ENCODE data around the gene SPATA22.
"Not testable (repeated sequence)": the region's sequence is repeated elsewhere in the genome, so short reads cannot be mapped to it uniquely, and the experiment has no call there.

Gene SPATA22, protein sequence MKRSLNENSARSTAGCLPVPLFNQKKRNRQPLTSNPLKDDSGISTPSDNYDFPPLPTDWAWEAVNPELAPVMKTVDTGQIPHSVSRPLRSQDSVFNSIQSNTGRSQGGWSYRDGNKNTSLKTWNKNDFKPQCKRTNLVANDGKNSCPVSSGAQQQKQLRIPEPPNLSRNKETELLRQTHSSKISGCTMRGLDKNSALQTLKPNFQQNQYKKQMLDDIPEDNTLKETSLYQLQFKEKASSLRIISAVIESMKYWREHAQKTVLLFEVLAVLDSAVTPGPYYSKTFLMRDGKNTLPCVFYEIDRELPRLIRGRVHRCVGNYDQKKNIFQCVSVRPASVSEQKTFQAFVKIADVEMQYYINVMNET

GRCh38 chr17:3471599-3471998, at the start of gene SPATA22:
Gene SPATA22 (minus strand): TSS chr17:3471819. CDS start chr17:3469325, 2,494 bp downstream.
- DNase-seq: no peak

GRCh38 chr17:3519472-3519871, 47.9 kb upstream of the SPATA22 start:
- not testable (repeated sequence) for DNase-seq

DNA sequence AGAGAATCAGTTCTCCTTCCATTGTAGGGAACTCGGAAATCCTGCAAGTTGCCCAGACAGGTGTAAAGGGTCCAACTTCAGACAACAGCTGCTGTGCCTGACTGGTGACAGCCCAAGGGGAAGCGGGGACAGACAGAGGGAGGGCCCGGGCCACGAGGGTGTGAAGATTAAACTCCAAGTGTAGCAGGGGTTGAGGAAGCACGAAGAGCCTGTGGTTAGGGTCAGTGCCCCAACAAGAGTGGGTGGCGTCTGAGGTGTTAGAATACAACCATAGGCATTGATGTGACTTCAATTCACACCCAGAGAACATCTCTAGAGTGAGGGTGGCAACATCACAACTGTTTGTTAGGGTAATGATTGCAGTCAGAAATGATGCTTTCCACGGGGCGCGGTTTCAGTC, 43.3 kb upstream of the SPATA22 start:
- no peak for DNase-seq

- not testable (repeated sequence) for DNase-seq
Observed at GRCh38 chr17:3514167-3514566, 42.5 kb upstream of the SPATA22 start.

GRCh38 chr17:3513305-3514035, 41.9 kb upstream of the SPATA22 start:
- no peak for DNase-seq

DNA sequence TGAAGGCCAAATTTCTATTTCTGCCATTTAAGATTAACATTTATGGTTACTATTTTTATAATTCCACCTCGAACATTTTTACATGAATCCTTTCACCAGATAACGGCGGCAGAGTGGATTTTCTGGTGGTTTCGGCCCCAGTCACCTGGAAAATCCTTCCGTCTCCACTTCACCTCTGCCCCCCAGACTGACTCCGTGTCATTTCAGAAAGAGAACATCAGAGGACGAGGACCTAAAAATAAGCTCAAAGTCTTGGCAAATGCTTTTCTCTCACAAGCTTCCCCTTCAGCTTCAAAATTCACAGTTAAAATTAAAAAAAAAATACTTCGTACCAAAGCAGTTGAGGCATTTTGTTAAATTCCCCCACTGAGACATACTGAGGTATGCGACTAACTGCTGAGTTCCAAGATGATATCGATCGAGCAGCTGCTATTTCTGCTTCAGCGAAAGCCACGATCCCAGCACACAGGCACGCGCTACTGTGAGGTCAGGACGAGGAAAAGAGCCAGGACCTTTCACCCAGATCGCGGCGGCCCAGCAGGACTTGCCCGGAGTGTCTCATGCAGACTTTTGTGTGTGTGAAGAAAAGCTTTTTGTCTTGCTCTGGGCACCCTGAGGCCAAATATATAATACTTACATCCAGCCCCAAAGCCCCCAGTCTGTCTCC, 41.0 kb upstream of the SPATA22 start:
- no peak for DNase-seq

DNA sequence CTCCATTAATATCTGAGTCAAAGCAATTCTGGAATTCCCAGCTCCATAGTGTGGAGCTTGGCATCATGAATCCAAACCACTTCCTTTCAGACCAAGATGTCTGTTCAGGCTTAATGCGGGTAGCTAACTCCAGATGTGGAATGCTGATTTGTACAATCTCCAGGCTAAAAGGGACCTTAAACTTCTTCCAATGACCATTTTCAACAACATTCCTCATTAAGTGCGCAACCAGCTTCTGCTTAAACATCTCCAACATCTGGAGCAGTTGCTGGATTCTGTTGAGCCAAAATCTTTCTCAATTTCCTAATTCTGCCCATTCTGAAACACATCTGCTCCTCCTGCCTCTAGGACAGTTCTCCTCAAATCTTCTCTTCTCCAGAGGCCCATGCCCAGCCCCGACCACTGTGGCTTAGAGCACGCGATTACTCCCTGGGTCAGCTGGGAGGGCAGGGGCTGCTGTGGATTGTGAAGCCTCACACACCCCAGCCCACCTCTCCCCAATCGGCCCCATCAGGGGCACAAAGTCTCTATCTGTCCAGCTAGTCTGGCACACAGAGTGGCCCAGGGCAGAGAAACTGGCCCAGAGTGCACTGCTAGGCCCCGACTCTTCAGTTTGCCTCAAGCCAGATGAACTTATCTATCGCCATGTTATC, 40.4 kb upstream of the SPATA22 start:
- no peak for DNase-seq

- DNase-seq: no peak
Observed at GRCh38 chr17:3510090-3510489, 38.5 kb upstream of the SPATA22 start.

GRCh38 chr17:3507869-3508268, 36.2 kb upstream of the SPATA22 start:
- DNase-seq: no peak

DNA sequence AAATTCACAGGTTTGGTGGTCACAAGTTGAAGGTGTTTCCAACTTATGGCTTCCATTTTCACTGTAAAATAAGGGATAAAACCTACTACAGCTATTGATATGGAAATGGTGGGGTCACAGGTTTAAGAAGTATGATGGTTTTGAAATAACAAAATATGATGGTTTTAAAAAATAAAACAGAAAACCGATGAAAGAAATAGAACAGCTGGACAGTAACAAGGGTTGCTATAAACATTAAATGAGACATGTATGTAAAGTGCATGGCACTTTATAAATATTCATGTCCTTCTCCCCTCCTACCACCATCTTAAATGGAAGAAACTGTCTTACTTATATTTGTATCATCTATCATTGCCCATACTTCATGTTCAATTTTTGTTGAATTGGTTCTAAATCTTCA, 35.5 kb upstream of the SPATA22 start:
- no peak for DNase-seq

GRCh38 chr17:3506054-3506453, 34.4 kb upstream of the SPATA22 start:
- DNase-seq: no peak

DNA sequence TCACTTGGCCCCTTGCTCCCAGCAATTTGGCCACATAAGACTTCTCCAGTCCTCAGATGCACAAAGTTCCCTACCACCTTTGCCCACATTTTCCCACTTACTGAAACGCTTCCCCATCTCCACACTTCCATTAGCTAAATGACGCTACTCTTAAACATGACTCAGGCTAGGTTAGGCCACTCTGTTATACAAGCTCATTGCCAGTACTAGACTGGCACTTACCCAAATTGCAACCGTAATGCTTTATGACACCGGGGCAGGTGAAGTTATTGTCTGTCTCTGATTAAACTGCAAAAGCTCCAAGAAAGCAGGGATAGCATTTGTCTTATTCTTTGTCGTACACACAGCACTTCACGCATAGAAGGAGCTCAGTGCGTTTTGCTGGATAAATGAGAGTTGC, 33.4 kb upstream of the SPATA22 start:
- no peak for DNase-seq

DNA sequence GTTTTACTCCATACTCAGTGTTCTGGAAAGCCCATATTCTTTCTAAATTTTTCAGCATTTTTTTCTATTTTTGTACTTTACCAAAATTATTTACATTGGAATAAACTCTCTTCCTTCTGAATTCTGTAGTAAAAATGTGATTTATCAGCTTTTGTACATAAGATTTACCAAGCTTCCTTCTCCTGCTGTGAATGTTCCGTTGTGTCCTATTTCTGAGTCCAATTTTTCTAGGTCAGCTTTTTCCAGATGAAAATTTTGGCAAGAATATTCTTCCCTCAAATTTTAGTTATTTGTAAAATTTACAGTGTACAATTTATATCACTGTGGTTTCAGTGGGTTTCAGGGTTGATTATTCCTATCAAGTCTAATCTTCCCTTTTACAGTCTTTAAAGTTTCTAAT, 31.7 kb upstream of the SPATA22 start:
- DNase-seq: no peak

DNA sequence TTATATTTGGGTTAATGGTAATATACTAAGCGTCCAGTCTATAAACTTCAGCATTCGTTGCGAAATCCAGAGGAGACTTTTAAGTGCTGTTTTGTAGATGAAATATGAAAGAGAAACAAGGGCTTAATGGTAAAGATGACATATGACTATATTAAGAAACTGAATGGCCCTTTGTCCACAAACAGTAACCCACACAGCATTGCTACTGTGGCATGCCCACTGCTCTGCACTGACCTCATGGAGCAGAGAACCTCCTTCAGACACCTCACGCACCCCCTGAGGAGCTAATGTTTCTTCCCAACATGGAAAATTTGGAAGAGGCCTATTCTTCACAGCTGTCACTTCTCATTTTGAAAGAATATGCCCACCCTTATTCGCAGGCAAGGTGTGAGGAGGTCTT, 30.8 kb upstream of the SPATA22 start:
- no peak for DNase-seq

DNA sequence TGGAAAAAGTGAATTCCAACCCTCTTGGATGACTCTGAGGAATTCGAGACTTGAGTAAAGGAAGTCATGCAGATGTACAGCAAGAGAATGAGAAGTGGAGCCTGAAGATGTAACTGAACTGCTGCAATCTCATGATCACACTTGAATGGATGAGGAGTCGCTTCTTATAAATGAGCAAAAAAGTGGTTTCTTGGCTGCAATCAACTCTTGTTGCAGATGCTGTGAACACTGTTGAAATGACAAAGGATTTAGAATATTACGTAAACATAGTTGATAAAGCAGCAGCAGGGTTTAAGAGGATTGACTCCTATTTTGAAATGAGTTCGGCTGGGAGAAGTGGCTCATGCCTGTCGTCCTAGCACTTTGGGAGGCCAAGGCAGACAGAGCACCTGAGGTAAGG, 29.7 kb upstream of the SPATA22 start:
- DNase-seq: no peak

DNA sequence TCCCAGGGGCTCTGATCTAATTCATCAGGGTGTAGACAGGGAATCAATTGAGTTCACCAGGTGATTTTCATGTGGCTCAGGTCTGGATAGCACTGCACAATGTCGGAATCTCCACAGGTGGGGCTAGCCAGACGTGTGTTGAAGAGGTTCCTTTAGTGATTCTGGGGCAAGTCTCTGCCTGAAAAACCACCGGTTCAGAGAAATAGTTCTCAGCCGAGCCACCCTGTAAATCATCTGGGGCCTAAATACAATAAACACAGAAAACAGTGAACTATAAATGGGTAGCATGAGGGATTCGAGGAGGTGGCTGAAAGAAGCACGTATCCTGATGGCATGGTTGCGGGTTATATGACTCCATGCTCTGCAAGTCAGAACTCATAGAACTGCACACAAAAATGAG, 25.5 kb upstream of the SPATA22 start:
- DNase-seq: no peak

GRCh38 chr17:3485481-3486068, 14.0 kb upstream of the SPATA22 start:
- no peak for DNase-seq

DNA sequence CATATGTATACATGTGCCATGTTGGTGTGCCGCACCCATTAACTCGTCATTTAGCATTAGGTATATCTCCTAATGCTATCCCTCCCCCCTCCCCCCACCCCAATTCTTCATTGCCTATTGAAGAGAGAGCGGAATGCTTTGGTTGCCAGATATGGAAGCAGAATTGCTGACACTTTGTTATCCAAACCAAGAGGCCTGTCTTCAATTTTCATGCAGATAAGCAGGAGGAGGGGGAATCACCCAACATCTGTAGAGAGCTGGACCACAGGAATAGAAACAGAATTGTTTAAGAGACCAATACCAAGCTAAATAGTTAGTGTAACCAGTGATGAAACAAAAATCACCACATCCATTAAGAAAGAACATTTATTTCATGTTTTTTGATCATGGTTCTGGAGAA, 11.2 kb upstream of the SPATA22 start:
- no peak for DNase-seq

DNA sequence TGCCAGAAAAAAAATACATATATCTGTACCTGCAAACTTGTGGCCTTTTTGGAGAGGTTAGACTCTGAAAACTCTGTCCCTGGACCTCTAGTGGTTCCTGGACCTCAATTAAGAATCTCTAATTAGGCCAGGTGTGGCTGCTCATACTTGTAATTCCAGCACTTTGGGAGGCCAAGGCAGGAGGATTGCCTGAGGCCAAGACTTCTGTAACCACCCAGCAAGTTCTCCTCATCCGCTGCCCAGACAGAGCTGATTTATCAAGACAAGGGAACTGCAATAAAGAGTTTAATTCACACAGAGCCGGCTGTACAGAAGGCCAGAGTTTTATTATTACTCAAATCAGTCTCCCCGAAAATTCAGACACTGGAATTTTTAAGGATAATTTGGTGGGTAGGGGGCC, 8.4 kb upstream of the SPATA22 start:
- DNase-seq: no peak

GRCh38 chr17:3475812-3476610, 4.4 kb upstream of the SPATA22 start, which contains the start of gene ASPA:
Gene ASPA (plus strand): TSS chr17:3475997. CDS start chr17:3476160, 163 bp downstream.
- DNase-seq: no peak

DNA sequence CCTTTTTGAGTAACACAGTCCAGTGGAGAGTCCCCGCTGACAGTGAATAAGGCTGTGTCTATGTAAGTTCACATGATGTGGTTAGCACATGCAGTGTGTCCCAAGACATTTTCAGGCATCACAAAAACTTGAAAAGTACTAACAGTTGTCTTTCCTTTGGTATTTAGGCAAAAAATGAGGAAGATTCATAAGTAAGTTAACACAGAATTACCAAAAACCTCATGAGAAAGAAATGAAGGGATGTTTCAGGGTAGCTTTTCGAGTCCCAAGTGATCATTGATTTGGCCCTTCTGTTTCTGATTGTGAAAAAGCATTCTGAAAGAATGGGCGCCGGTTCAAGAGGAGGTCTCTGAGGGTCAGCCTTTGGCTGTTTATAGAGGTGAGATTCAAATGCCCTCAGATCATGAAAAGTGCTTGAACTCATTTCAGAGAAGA, 3.6 kb upstream of the SPATA22 start:
- DNase-seq: no peak

DNA sequence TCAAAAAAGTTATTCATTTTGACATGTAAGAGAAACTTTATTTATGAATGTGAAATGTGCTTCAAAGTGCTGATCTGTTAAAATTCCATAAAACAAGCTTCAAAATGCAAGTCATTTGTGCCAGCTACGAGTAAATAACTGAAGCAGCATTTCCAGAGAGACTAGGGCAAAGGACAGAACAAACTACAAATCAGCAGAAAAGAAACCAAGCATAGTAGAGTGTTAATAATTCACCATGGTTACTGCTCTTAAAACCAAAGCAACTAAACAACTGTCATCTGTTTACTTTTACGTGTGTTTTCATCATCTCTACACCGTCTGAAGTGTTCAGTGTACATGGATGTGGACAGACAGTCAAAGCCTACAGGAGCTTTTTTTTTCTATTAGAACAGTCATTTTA, 2.6 kb upstream of the SPATA22 start:
- DNase-seq: no peak
